IMR-90 (cell line): ENCODE measurements around the gene ZNF774. TPM values are rescaled to one million over a fixed set of nuclear protein-coding genes. Genes with fewer than 3 reads are reported as not detected.

Experiments used
- ATAC-seq: fragments of 200-7000 bp; cut with Tn5 transposase; 2 replicates; pipeline ENCODE4 v1.9.1; 2020; ENCODE audit warnings: low read depth, mild to moderate bottlenecking, moderate library complexity
- BruUV-seq: library from RNA; stranded (reverse); fragments of 400-500 nt; replicated peaks from 2 replicates; lab custom pipeline; 2021; lab: Mats Ljungman, UMichigan
- CTCF ChIA-PET: fragments of 300-600 bp; formaldehyde crosslinking; extraction: SDS; loops from one replicate; lab custom pipeline; 2021; ENCODE audit warnings: antibody characterized with exemption; lab: Yijun Ruan, JAX
- POLR2A ChIA-PET: fragments of 300-600 bp; sonication (Branson Sonifier 250); formaldehyde crosslinking; loops from one replicate; lab custom pipeline; 2022; ENCODE audit warnings: antibody characterized with exemption; ENCODE audit not compliant: unreplicated experiment; lab: Charles Lee
- DNase-seq: peaks from one replicate; pipeline ENCODE4 v3.0.0; 2013
- H2AFZ ChIP-seq: replicated peaks from 2 replicates; pipeline ENCODE3; 2013; ENCODE audit warnings: low read length, mild to moderate bottlenecking; ENCODE audit not compliant: poor library complexity
- H2AK5ac ChIP-seq: 2 replicates; pipeline ENCODE4 v1.6.1; 2013; ENCODE audit warnings: low read depth, low read length, inconsistent platforms
- H2AK9ac ChIP-seq: replicated peaks from 2 replicates; pipeline ENCODE3; 2013; ENCODE audit warnings: mild to moderate bottlenecking, low read depth, low read length, moderate library complexity; ENCODE audit not compliant: poor library complexity
- H2BK120ac ChIP-seq: 2 replicates; pipeline ENCODE4 v1.6.1; 2013; ENCODE audit warnings: low read depth, low read length, inconsistent platforms
- H2BK15ac ChIP-seq: 3 replicates; pipeline ENCODE4 v1.6.1; 2013; ENCODE audit warnings: low read depth, low read length, inconsistent platforms
- H2BK20ac ChIP-seq: 2 replicates; pipeline ENCODE4 v1.6.1; 2013; ENCODE audit warnings: low read depth, mild to moderate bottlenecking, inconsistent platforms, low read length, moderate library complexity
- H2BK5ac ChIP-seq: 2 replicates; pipeline ENCODE4 v1.6.1; 2013; ENCODE audit warnings: mild to moderate bottlenecking, low read depth, low read length, inconsistent platforms; ENCODE audit not compliant: poor library complexity, severe bottlenecking
- H3K14ac ChIP-seq: replicated peaks from 2 replicates; pipeline ENCODE4 v1.6.1; 2013; ENCODE audit warnings: low read depth, low read length, inconsistent platforms
- H3K18ac ChIP-seq: 2 replicates; pipeline ENCODE4 v1.6.1; 2013; ENCODE audit warnings: low read depth, low read length, control low read depth
- H3K23ac ChIP-seq: 2 replicates; pipeline ENCODE4 v1.6.1; 2013; ENCODE audit warnings: low read depth, low read length, inconsistent platforms
- H3K27ac ChIP-seq: 2 replicates; pipeline ENCODE4 v1.5.1; 2013; ENCODE audit warnings: mild to moderate bottlenecking, control low read depth, low read length; ENCODE audit not compliant: insufficient read depth
- H3K27me3 ChIP-seq: 2 replicates; pipeline ENCODE4 v1.6.1; 2013; ENCODE audit warnings: low read length; ENCODE audit not compliant: control insufficient read depth, insufficient read depth
- H3K36me3 ChIP-seq: 2 replicates; pipeline ENCODE4 v1.6.1; 2013; ENCODE audit warnings: low read length, mixed read lengths; ENCODE audit not compliant: control insufficient read depth, insufficient read depth
- H3K4ac ChIP-seq: 2 replicates; pipeline ENCODE4 v1.6.1; 2013; ENCODE audit warnings: low read depth, low read length, inconsistent platforms
- H3K4me1 ChIP-seq: 2 replicates; pipeline ENCODE4 v1.6.1; 2013; ENCODE audit warnings: low read length, mixed read lengths; ENCODE audit not compliant: control insufficient read depth, insufficient read depth
- H3K4me2 ChIP-seq: 2 replicates; pipeline ENCODE4 v1.6.1; 2013; ENCODE audit warnings: low read depth, mild to moderate bottlenecking, control low read depth, low read length, moderate library complexity
- H3K4me3 ChIP-seq: 2 replicates; pipeline ENCODE4 v1.5.1; 2013; ENCODE audit warnings: low read depth, mild to moderate bottlenecking, control low read depth, low read length, moderate library complexity; ENCODE audit not compliant: insufficient read depth
- H3K56ac ChIP-seq: 2 replicates; pipeline ENCODE4 v1.6.1; 2013; ENCODE audit warnings: low read length, inconsistent platforms; ENCODE audit not compliant: insufficient read depth; ENCODE audit errors: extremely low read depth
- H3K79me1 ChIP-seq, 2 experiments: 2 replicates each; pipeline ENCODE4 v1.6.1; 2013; ENCODE audit warnings: low read length in 2 of 2, inconsistent platforms in 1 of 2, low read depth in 1 of 2
- H3K9ac ChIP-seq: 2 replicates; pipeline ENCODE4 v1.6.1; 2013; ENCODE audit warnings: low read depth, low read length, control low read depth
- H3K9me1 ChIP-seq: 2 replicates; pipeline ENCODE4 v1.6.1; 2013; ENCODE audit warnings: low read length, inconsistent platforms; ENCODE audit not compliant: insufficient read depth
- H3K9me3 ChIP-seq: 2 replicates; pipeline ENCODE4 v1.6.1; 2013; ENCODE audit warnings: low read length; ENCODE audit not compliant: control insufficient read depth, insufficient read depth
- H4K20me1 ChIP-seq: 2 replicates; pipeline ENCODE4 v1.6.1; 2013; ENCODE audit warnings: low read length, inconsistent platforms; ENCODE audit not compliant: insufficient read depth
- H4K5ac ChIP-seq: 2 replicates; pipeline ENCODE4 v1.6.1; 2013; ENCODE audit warnings: mild to moderate bottlenecking, low read depth, low read length, control low read depth
- H4K8ac ChIP-seq, 2 experiments: 2 replicates each; pipeline ENCODE4 v1.6.1; 2013; ENCODE audit warnings: low read depth in 2 of 2, low read length in 2 of 2, control low read depth in 1 of 2, inconsistent platforms in 1 of 2
- H4K91ac ChIP-seq: 2 replicates; pipeline ENCODE4 v1.6.1; 2013; ENCODE audit warnings: low read depth, low read length, inconsistent platforms; ENCODE audit not compliant: insufficient read depth
- CHD1 ChIP-seq: IDR thresholded peaks from 2 replicates; pipeline ENCODE4 v1.6.1; 2012; ENCODE audit warnings: low read depth, low read length, improper control_type of control experiment
- FOS ChIP-seq: fragments of 150-350 bp; IDR thresholded peaks from 2 replicates; pipeline ENCODE4 v1.6.1; 2016; ENCODE audit warnings: low read depth, low read length
- MAFK ChIP-seq: IDR thresholded peaks from 2 replicates; pipeline ENCODE4 v1.6.1; 2012; ENCODE audit warnings: low read depth, low read length, improper control_type of control experiment
- MXI1 ChIP-seq: IDR thresholded peaks from 2 replicates; pipeline ENCODE4 v1.6.1; 2012; ENCODE audit warnings: low read depth, mild to moderate bottlenecking, low read length, moderate library complexity, borderline replicate concordance
- NFE2L2 ChIP-seq: fragments of 150-350 bp; IDR thresholded peaks from 2 replicates; pipeline ENCODE4 v1.6.1; 2016; ENCODE audit warnings: low read depth, mild to moderate bottlenecking, low read length
- POLR2A ChIP-seq: IDR thresholded peaks from 2 replicates; pipeline ENCODE4 v1.6.1; 2012; ENCODE audit warnings: mild to moderate bottlenecking, low read depth, low read length
- RAD21 ChIP-seq: IDR thresholded peaks from 2 replicates; pipeline ENCODE4 v1.6.1; 2012; ENCODE audit warnings: low read length, improper control_type of control experiment
- RCOR1 ChIP-seq: IDR thresholded peaks from 2 replicates; pipeline ENCODE4 v1.6.1; 2012; ENCODE audit warnings: mild to moderate bottlenecking, low read length, improper control_type of control experiment; ENCODE audit not compliant: insufficient replicate concordance
- RFX5 ChIP-seq: IDR thresholded peaks from 2 replicates; pipeline ENCODE4 v1.8.0; 2012; ENCODE audit warnings: low read depth, mild to moderate bottlenecking, low read length, moderate library complexity
- SMC3 ChIP-seq: fragments of 150-350 bp; IDR thresholded peaks from 2 replicates; pipeline ENCODE4 v1.6.1; 2016; ENCODE audit warnings: low read depth, mild to moderate bottlenecking, antibody characterized with exemption, low read length, moderate library complexity
- WGBS, 2 experiments: methylation state at CpG; one replicate each; pipeline versions ENCODE4 v1.1.5 to v1.1.7; 2013; ENCODE audit warnings: missing lambda C conversion rate in 2 of 2; ENCODE audit not compliant: insufficient read length in 1 of 2; ENCODE audit errors: extremely low coverage in 2 of 2; 5-methylcytosine and 5-hydroxymethylcytosine counted together
- dilution Hi-C: fragments of 300-500 bp; cut with HindIII; formaldehyde crosslinking; loops from one replicate; pipeline ENCODE4 v1.14.3; 2018; ENCODE audit warnings: low sequenced_read_pairs; ENCODE audit not compliant: unreplicated experiment
- in situ Hi-C: fragments of 300-500 bp; cut with MboI; formaldehyde crosslinking; loops from 3 replicates; pipeline ENCODE4 v1.14.3; 2019; ENCODE audit warnings: low sequenced_read_pairs, inconsistent platforms, mixed read lengths
- intact Hi-C: fragments of 100-400 bp; cut with micrococcal nuclease; formaldehyde crosslinking; loops from 2 replicates; pipeline ENCODE4 v1.10.0; 2022
- polyA plus RNA-seq, 3 experiments: library from polyadenylated mRNA; depleted of rRNA; stranded (reverse); fragments of >200 nt; gene quantifications; 2 replicates each; pipeline ENCODE4 v1.2.3, GENCODE V29; 2012; ENCODE audit warnings: low replicate concordance in 1 of 3
- total RNA-seq: library from RNA; depleted of rRNA; stranded (reverse); fragments of >200 nt; gene quantifications from 2 replicates; pipeline ENCODE4 v1.2.3, GENCODE V29; 2012
- TF ChIP-seq, protein P1 (sequence below): fragments of 150-350 bp; IDR thresholded peaks from 2 replicates; pipeline ENCODE4 v1.6.1; 2017; ENCODE audit warnings: mild to moderate bottlenecking, antibody characterized with exemption, low read length, low read depth
- TF ChIP-seq, protein P2 (sequence below): conservative IDR thresholded peaks from 2 replicates; pipeline ENCODE4 v1.5.1; 2012; ENCODE audit warnings: mild to moderate bottlenecking, low read depth, low read length, improper control_type of control experiment
- TF ChIP-seq, protein P3 (sequence below): fragments of 150-350 bp; IDR thresholded peaks from 2 replicates; pipeline ENCODE4 v1.6.1; 2016; ENCODE audit warnings: low read depth, mild to moderate bottlenecking, low read length, moderate library complexity, borderline replicate concordance

The ZNF774 gene
- total and polyA plus RNA-seq, 2 of the 4 experiments (the other 2 are of a cell fraction), result 0.91 to 1.1 TPM

DNA sequence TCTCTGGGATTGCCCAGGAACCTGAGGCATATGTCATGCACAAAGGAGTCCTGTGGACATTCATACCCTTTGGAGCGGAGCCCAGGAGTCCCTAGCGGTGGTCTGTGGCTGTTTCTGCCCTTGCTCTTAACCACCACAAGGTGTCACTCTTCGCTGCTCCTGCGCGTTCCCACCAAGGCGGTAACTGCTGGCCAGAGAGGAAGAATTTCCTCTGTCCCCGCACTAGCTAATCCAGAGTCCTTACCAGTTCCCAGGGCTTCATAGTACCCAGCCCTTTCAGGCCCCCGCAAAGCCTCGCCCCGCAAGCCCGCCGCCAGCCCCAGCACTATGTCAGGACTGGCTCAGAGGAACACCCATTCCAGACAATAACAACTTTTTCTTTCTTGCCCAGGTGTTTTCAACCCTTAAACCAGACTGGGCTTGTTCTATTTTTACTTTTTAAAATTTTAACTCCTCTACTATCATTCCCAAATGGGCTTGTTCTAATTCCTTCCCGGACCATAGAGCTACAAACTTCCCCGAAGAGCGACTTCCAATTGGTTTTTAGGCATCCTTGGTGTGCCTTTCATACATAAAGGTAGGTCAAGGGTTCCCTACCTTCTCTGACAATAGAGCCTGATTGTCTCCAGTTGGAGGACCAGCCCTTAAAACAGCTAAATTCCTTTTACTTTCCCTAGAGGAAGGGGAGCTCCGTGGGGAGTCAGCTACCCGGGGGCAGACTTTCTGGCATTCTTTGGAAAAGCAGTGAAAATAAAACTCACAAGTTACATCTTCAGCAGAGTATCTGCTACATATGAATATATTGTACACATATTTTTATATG, 31.8 kb upstream of the ZNF774 start:
- ChIA-PET POLR2A (no interaction called here), CTCF (interaction anchor here (0.6 to 2.5 kb wide), 21 partner anchors 9 to 617 kb away, joined by 3 to 34 read pairs (median 4); partner anchors contain the start of gene IQGAP1)
- in situ Hi-C loops, result loop anchor here (5.0 to 25.0 kb wide), 2 partner anchors 152 to 567 kb away; partner anchors contain the start of gene FES
- Histone ChIP-seq H3K4me1 (peaks cover 6% of the 10 kb centered on the region), H2BK20ac (0 out of 2 replicates have a peak overlapping the region, but pooled peaks have one; percentile 10), H3K4ac (no peak overlapping the region), H2BK120ac (no peak overlapping the region), H2AK9ac (no peak overlapping the region), H3K4me3 (no peak overlapping the region), H2AK5ac (no peak overlapping the region), H2BK15ac (no peak overlapping the region), H3K9me1 (no peaks in the 10 kb centered on the region; the same call in 1 of the 2 replicates), H3K23ac (no peak overlapping the region; the same call in 1 of the 2 replicates), H3K9ac (no peak overlapping the region), H3K9me3 (no peaks in the 10 kb centered on the region), H2AFZ (peak overlapping the region; percentile 86), H3K79me1 (no peaks in the 10 kb centered on the region), H4K91ac (no peak overlapping the region), H3K4me2 (no peak overlapping the region; the same call in 1 of the 2 replicates), H2BK5ac (no peak overlapping the region), H4K8ac (no peak overlapping the region), H3K56ac (no peak overlapping the region), H3K18ac (no peak overlapping the region), H4K20me1 (no peaks in the 10 kb centered on the region), H3K27me3 (no peaks in the 10 kb centered on the region), H4K5ac (no peak overlapping the region), H3K27ac (no peak overlapping the region), H3K36me3 (no peaks in the 10 kb centered on the region), H3K14ac (0 out of 2 replicates have a peak overlapping the region, but pooled peaks have one; percentile 16)
- dilution Hi-C loops, result no loop called here
- ATAC-seq (peak; percentile 98), DNase-seq (peak; percentile 90)
- no TSS peak for BruUV-seq
- intact Hi-C loops, result loop anchor here (1.0 to 10.0 kb wide), 6 partner anchors 68 to 614 kb away; partner anchors contain the start of gene IQGAP1
- 2% methylated on average over 10 of the region's 17 CpGs; no CpG with 5 or more reads in 1 of the 2 experiments for WGBS, 2 experiments
- TF ChIP-seq RFX5 (no peak), SMC3 (peak; percentile 99), RCOR1 (no peak), CHD1 (no peak), RAD21 (peak; percentile 100), NFE2L2 (no peak), POLR2A (peak; percentile 53; the same call in 1 of the 2 replicates), MAFK (no peak), FOS (0 out of 2 replicates have a peak, but pooled peaks have one; percentile 10), MXI1 (no peak)
- TF ChIP-seq, protein P1, sequence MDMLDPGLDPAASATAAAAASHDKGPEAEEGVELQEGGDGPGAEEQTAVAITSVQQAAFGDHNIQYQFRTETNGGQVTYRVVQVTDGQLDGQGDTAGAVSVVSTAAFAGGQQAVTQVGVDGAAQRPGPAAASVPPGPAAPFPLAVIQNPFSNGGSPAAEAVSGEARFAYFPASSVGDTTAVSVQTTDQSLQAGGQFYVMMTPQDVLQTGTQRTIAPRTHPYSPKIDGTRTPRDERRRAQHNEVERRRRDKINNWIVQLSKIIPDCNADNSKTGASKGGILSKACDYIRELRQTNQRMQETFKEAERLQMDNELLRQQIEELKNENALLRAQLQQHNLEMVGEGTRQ, result no peak
- TF ChIP-seq, protein P2, sequence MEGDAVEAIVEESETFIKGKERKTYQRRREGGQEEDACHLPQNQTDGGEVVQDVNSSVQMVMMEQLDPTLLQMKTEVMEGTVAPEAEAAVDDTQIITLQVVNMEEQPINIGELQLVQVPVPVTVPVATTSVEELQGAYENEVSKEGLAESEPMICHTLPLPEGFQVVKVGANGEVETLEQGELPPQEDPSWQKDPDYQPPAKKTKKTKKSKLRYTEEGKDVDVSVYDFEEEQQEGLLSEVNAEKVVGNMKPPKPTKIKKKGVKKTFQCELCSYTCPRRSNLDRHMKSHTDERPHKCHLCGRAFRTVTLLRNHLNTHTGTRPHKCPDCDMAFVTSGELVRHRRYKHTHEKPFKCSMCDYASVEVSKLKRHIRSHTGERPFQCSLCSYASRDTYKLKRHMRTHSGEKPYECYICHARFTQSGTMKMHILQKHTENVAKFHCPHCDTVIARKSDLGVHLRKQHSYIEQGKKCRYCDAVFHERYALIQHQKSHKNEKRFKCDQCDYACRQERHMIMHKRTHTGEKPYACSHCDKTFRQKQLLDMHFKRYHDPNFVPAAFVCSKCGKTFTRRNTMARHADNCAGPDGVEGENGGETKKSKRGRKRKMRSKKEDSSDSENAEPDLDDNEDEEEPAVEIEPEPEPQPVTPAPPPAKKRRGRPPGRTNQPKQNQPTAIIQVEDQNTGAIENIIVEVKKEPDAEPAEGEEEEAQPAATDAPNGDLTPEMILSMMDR, result peak; percentile 100
- TF ChIP-seq, protein P3, sequence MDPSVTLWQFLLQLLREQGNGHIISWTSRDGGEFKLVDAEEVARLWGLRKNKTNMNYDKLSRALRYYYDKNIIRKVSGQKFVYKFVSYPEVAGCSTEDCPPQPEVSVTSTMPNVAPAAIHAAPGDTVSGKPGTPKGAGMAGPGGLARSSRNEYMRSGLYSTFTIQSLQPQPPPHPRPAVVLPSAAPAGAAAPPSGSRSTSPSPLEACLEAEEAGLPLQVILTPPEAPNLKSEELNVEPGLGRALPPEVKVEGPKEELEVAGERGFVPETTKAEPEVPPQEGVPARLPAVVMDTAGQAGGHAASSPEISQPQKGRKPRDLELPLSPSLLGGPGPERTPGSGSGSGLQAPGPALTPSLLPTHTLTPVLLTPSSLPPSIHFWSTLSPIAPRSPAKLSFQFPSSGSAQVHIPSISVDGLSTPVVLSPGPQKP, result no peak
